IMR-90 (cell line): ENCODE measurements around the gene IL3RA. TPM values are rescaled to one million over a fixed set of nuclear protein-coding genes. Genes with fewer than 3 reads are reported as not detected.
A peak's percentile ranks its signal among the peaks of the same experiment; 100 is the strongest.

Source experiments
- ATAC-seq: fragments of 200-7000 bp; cut with Tn5 transposase; 2 replicates; pipeline ENCODE4 v1.9.1; 2020; ENCODE audit warnings: low read depth, mild to moderate bottlenecking, moderate library complexity
- BruUV-seq: library from RNA; stranded (reverse); fragments of 400-500 nt; replicated peaks from 2 replicates; lab custom pipeline; 2021; lab: Mats Ljungman, UMichigan
- CTCF ChIA-PET: fragments of 300-600 bp; formaldehyde crosslinking; extraction: SDS; loops from one replicate; lab custom pipeline; 2021; ENCODE audit warnings: antibody characterized with exemption; lab: Yijun Ruan, JAX
- POLR2A ChIA-PET: fragments of 300-600 bp; sonication (Branson Sonifier 250); formaldehyde crosslinking; loops from one replicate; lab custom pipeline; 2022; ENCODE audit warnings: antibody characterized with exemption; ENCODE audit not compliant: unreplicated experiment; lab: Charles Lee
- DNase-seq: peaks from one replicate; pipeline ENCODE4 v3.0.0; 2013
- H2AFZ ChIP-seq: replicated peaks from 2 replicates; pipeline ENCODE3; 2013; ENCODE audit warnings: low read length, mild to moderate bottlenecking; ENCODE audit not compliant: poor library complexity
- H2AK5ac ChIP-seq: 2 replicates; pipeline ENCODE4 v1.6.1; 2013; ENCODE audit warnings: low read depth, low read length, inconsistent platforms
- H2AK9ac ChIP-seq: replicated peaks from 2 replicates; pipeline ENCODE3; 2013; ENCODE audit warnings: mild to moderate bottlenecking, low read depth, low read length, moderate library complexity; ENCODE audit not compliant: poor library complexity
- H2BK120ac ChIP-seq: 2 replicates; pipeline ENCODE4 v1.6.1; 2013; ENCODE audit warnings: low read depth, low read length, inconsistent platforms
- H2BK15ac ChIP-seq: 3 replicates; pipeline ENCODE4 v1.6.1; 2013; ENCODE audit warnings: low read depth, low read length, inconsistent platforms
- H2BK20ac ChIP-seq: 2 replicates; pipeline ENCODE4 v1.6.1; 2013; ENCODE audit warnings: low read depth, mild to moderate bottlenecking, inconsistent platforms, low read length, moderate library complexity
- H2BK5ac ChIP-seq: 2 replicates; pipeline ENCODE4 v1.6.1; 2013; ENCODE audit warnings: mild to moderate bottlenecking, low read depth, low read length, inconsistent platforms; ENCODE audit not compliant: poor library complexity, severe bottlenecking
- H3K14ac ChIP-seq: replicated peaks from 2 replicates; pipeline ENCODE4 v1.6.1; 2013; ENCODE audit warnings: low read depth, low read length, inconsistent platforms
- H3K18ac ChIP-seq: 2 replicates; pipeline ENCODE4 v1.6.1; 2013; ENCODE audit warnings: low read depth, low read length, control low read depth
- H3K23ac ChIP-seq: 2 replicates; pipeline ENCODE4 v1.6.1; 2013; ENCODE audit warnings: low read depth, low read length, inconsistent platforms
- H3K27ac ChIP-seq: 2 replicates; pipeline ENCODE4 v1.5.1; 2013; ENCODE audit warnings: mild to moderate bottlenecking, control low read depth, low read length; ENCODE audit not compliant: insufficient read depth
- H3K27me3 ChIP-seq: 2 replicates; pipeline ENCODE4 v1.6.1; 2013; ENCODE audit warnings: low read length; ENCODE audit not compliant: control insufficient read depth, insufficient read depth
- H3K36me3 ChIP-seq: 2 replicates; pipeline ENCODE4 v1.6.1; 2013; ENCODE audit warnings: low read length, mixed read lengths; ENCODE audit not compliant: control insufficient read depth, insufficient read depth
- H3K4ac ChIP-seq: 2 replicates; pipeline ENCODE4 v1.6.1; 2013; ENCODE audit warnings: low read depth, low read length, inconsistent platforms
- H3K4me1 ChIP-seq: 2 replicates; pipeline ENCODE4 v1.6.1; 2013; ENCODE audit warnings: low read length, mixed read lengths; ENCODE audit not compliant: control insufficient read depth, insufficient read depth
- H3K4me2 ChIP-seq: 2 replicates; pipeline ENCODE4 v1.6.1; 2013; ENCODE audit warnings: low read depth, mild to moderate bottlenecking, control low read depth, low read length, moderate library complexity
- H3K4me3 ChIP-seq: 2 replicates; pipeline ENCODE4 v1.5.1; 2013; ENCODE audit warnings: low read depth, mild to moderate bottlenecking, control low read depth, low read length, moderate library complexity; ENCODE audit not compliant: insufficient read depth
- H3K56ac ChIP-seq: 2 replicates; pipeline ENCODE4 v1.6.1; 2013; ENCODE audit warnings: low read length, inconsistent platforms; ENCODE audit not compliant: insufficient read depth; ENCODE audit errors: extremely low read depth
- H3K79me1 ChIP-seq, 2 experiments: 2 replicates each; pipeline ENCODE4 v1.6.1; 2013; ENCODE audit warnings: low read length in 2 of 2, inconsistent platforms in 1 of 2, low read depth in 1 of 2
- H3K9ac ChIP-seq: 2 replicates; pipeline ENCODE4 v1.6.1; 2013; ENCODE audit warnings: low read depth, low read length, control low read depth
- H3K9me1 ChIP-seq: 2 replicates; pipeline ENCODE4 v1.6.1; 2013; ENCODE audit warnings: low read length, inconsistent platforms; ENCODE audit not compliant: insufficient read depth
- H3K9me3 ChIP-seq: 2 replicates; pipeline ENCODE4 v1.6.1; 2013; ENCODE audit warnings: low read length; ENCODE audit not compliant: control insufficient read depth, insufficient read depth
- H4K20me1 ChIP-seq: 2 replicates; pipeline ENCODE4 v1.6.1; 2013; ENCODE audit warnings: low read length, inconsistent platforms; ENCODE audit not compliant: insufficient read depth
- H4K5ac ChIP-seq: 2 replicates; pipeline ENCODE4 v1.6.1; 2013; ENCODE audit warnings: mild to moderate bottlenecking, low read depth, low read length, control low read depth
- H4K8ac ChIP-seq, 2 experiments: 2 replicates each; pipeline ENCODE4 v1.6.1; 2013; ENCODE audit warnings: low read depth in 2 of 2, low read length in 2 of 2, control low read depth in 1 of 2, inconsistent platforms in 1 of 2
- H4K91ac ChIP-seq: 2 replicates; pipeline ENCODE4 v1.6.1; 2013; ENCODE audit warnings: low read depth, low read length, inconsistent platforms; ENCODE audit not compliant: insufficient read depth
- BHLHE40 ChIP-seq: fragments of 150-350 bp; IDR thresholded peaks from 2 replicates; pipeline ENCODE4 v1.6.1; 2016; ENCODE audit warnings: mild to moderate bottlenecking, low read depth, low read length
- CEBPB ChIP-seq: IDR thresholded peaks from 2 replicates; pipeline ENCODE4 v1.6.1; 2012; ENCODE audit warnings: low read depth, low read length, improper control_type of control experiment
- CHD1 ChIP-seq: IDR thresholded peaks from 2 replicates; pipeline ENCODE4 v1.6.1; 2012; ENCODE audit warnings: low read depth, low read length, improper control_type of control experiment
- FOS ChIP-seq: fragments of 150-350 bp; IDR thresholded peaks from 2 replicates; pipeline ENCODE4 v1.6.1; 2016; ENCODE audit warnings: low read depth, low read length
- MAFK ChIP-seq: IDR thresholded peaks from 2 replicates; pipeline ENCODE4 v1.6.1; 2012; ENCODE audit warnings: low read depth, low read length, improper control_type of control experiment
- MAZ ChIP-seq: IDR thresholded peaks from 2 replicates; pipeline ENCODE4 v1.6.1; 2012; ENCODE audit warnings: low read depth, mild to moderate bottlenecking, low read length, improper control_type of control experiment, moderate library complexity, borderline replicate concordance
- MXI1 ChIP-seq: IDR thresholded peaks from 2 replicates; pipeline ENCODE4 v1.6.1; 2012; ENCODE audit warnings: low read depth, mild to moderate bottlenecking, low read length, moderate library complexity, borderline replicate concordance
- NFE2L2 ChIP-seq: fragments of 150-350 bp; IDR thresholded peaks from 2 replicates; pipeline ENCODE4 v1.6.1; 2016; ENCODE audit warnings: low read depth, mild to moderate bottlenecking, low read length
- POLR2A ChIP-seq: IDR thresholded peaks from 2 replicates; pipeline ENCODE4 v1.6.1; 2012; ENCODE audit warnings: mild to moderate bottlenecking, low read depth, low read length
- RAD21 ChIP-seq: IDR thresholded peaks from 2 replicates; pipeline ENCODE4 v1.6.1; 2012; ENCODE audit warnings: low read length, improper control_type of control experiment
- RCOR1 ChIP-seq: IDR thresholded peaks from 2 replicates; pipeline ENCODE4 v1.6.1; 2012; ENCODE audit warnings: mild to moderate bottlenecking, low read length, improper control_type of control experiment; ENCODE audit not compliant: insufficient replicate concordance
- RFX5 ChIP-seq: IDR thresholded peaks from 2 replicates; pipeline ENCODE4 v1.8.0; 2012; ENCODE audit warnings: low read depth, mild to moderate bottlenecking, low read length, moderate library complexity
- SMC3 ChIP-seq: fragments of 150-350 bp; IDR thresholded peaks from 2 replicates; pipeline ENCODE4 v1.6.1; 2016; ENCODE audit warnings: low read depth, mild to moderate bottlenecking, antibody characterized with exemption, low read length, moderate library complexity
- WGBS, 2 experiments: methylation state at CpG; one replicate each; pipeline versions ENCODE4 v1.1.5 to v1.1.7; 2013; ENCODE audit warnings: missing lambda C conversion rate in 2 of 2; ENCODE audit not compliant: insufficient read length in 1 of 2; ENCODE audit errors: extremely low coverage in 2 of 2; 5-methylcytosine and 5-hydroxymethylcytosine counted together
- dilution Hi-C: fragments of 300-500 bp; cut with HindIII; formaldehyde crosslinking; loops from one replicate; pipeline ENCODE4 v1.14.3; 2018; ENCODE audit warnings: low sequenced_read_pairs; ENCODE audit not compliant: unreplicated experiment
- in situ Hi-C: fragments of 300-500 bp; cut with MboI; formaldehyde crosslinking; loops from 3 replicates; pipeline ENCODE4 v1.14.3; 2019; ENCODE audit warnings: low sequenced_read_pairs, inconsistent platforms, mixed read lengths
- intact Hi-C: fragments of 100-400 bp; cut with micrococcal nuclease; formaldehyde crosslinking; loops from 2 replicates; pipeline ENCODE4 v1.10.0; 2022
- polyA plus RNA-seq, 3 experiments: library from polyadenylated mRNA; depleted of rRNA; stranded (reverse); fragments of >200 nt; gene quantifications; 2 replicates each; pipeline ENCODE4 v1.2.3, GENCODE V29; 2012; ENCODE audit warnings: low replicate concordance in 1 of 3
- total RNA-seq: library from RNA; depleted of rRNA; stranded (reverse); fragments of >200 nt; gene quantifications from 2 replicates; pipeline ENCODE4 v1.2.3, GENCODE V29; 2012
- TF ChIP-seq, protein P1 (sequence below): fragments of 150-350 bp; IDR thresholded peaks from 2 replicates; pipeline ENCODE4 v1.6.1; 2016; ENCODE audit warnings: low read depth, mild to moderate bottlenecking, low read length, moderate library complexity, borderline replicate concordance
- TF ChIP-seq, protein P2 (sequence below): fragments of 150-350 bp; IDR thresholded peaks from 2 replicates; pipeline ENCODE4 v1.6.1; 2017; ENCODE audit warnings: mild to moderate bottlenecking, antibody characterized with exemption, low read length, low read depth
- TF ChIP-seq, protein P3 (sequence below): conservative IDR thresholded peaks from 2 replicates; pipeline ENCODE4 v1.5.1; 2012; ENCODE audit warnings: mild to moderate bottlenecking, low read depth, low read length, improper control_type of control experiment

The IL3RA gene
- total and polyA plus RNA-seq, 2 of the 4 experiments (the other 2 are of a cell fraction): not detected

DNA sequence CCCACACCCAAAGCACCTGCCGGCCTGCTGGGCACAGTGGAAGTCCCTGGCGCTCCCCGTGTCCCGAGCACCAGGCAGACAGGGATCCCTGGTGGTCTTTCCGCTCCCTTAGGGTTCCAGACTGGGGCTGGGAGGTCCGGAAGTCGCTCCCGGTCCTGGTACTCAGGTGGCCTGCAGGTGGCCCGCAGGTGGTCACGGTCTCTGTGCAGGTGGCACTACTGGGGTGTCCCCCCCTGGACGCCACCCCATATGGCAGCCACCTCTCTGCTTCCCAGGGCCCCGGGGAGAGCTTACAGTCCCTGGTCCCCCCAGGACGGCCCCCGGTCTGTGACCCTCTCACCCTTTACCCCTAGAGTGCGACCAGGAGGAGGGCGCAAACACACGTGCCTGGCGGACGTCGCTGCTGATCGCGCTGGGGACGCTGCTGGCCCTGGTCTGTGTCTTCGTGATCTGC, 41.7 kb downstream of the IL3RA start:
- Histone ChIP-seq H3K4me2 (no peak overlapping the region), H2AK5ac (no peak overlapping the region), H2BK120ac (no peak overlapping the region), H3K27me3 (no peaks in the 10 kb centered on the region), H3K79me1 (no peaks in the 10 kb centered on the region), H2BK15ac (no peak overlapping the region), H2BK20ac (no peak overlapping the region), H3K9me1 (no peaks in the 10 kb centered on the region), H3K4me1 (peaks cover 1% of the 10 kb centered on the region; the same call in 1 of the 2 replicates), H2AK9ac (no peak overlapping the region), H3K4ac (no peak overlapping the region), H3K18ac (no peak overlapping the region), H3K9ac (no peak overlapping the region), H3K27ac (no peak overlapping the region), H2BK5ac (no peak overlapping the region), H3K4me3 (no peak overlapping the region), H4K20me1 (peaks cover 5% of the 10 kb centered on the region; the same call in 1 of the 2 replicates), H3K9me3 (no peaks in the 10 kb centered on the region), H3K36me3 (0 out of 2 replicates have a peak, but pooled peaks cover under 1% of the 10 kb centered on the region), H2AFZ (peak overlapping the region; percentile 43), H3K23ac (no peak overlapping the region), H3K14ac (no peak overlapping the region), H4K91ac (no peak overlapping the region), H4K5ac (no peak overlapping the region), H3K56ac (no peak overlapping the region), H4K8ac (no peak overlapping the region)
- POLR2A ChIA-PET: no interaction called here
- 91% methylated on average over 8 of the region's 24 CpGs; no CpG with 5 or more reads in 1 of the 2 experiments for WGBS, 2 experiments
- no peak for TF ChIP-seq MXI1
- no peak for TF ChIP-seq BHLHE40
- no peak for TF ChIP-seq NFE2L2
- TF ChIP-seq, protein P1, sequence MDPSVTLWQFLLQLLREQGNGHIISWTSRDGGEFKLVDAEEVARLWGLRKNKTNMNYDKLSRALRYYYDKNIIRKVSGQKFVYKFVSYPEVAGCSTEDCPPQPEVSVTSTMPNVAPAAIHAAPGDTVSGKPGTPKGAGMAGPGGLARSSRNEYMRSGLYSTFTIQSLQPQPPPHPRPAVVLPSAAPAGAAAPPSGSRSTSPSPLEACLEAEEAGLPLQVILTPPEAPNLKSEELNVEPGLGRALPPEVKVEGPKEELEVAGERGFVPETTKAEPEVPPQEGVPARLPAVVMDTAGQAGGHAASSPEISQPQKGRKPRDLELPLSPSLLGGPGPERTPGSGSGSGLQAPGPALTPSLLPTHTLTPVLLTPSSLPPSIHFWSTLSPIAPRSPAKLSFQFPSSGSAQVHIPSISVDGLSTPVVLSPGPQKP: no peak
- no peak for TF ChIP-seq MAZ
- no peak for TF ChIP-seq MAFK
- no peak for TF ChIP-seq SMC3
- TF ChIP-seq FOS: no peak
- no peak for TF ChIP-seq RAD21
- TF ChIP-seq, protein P2, sequence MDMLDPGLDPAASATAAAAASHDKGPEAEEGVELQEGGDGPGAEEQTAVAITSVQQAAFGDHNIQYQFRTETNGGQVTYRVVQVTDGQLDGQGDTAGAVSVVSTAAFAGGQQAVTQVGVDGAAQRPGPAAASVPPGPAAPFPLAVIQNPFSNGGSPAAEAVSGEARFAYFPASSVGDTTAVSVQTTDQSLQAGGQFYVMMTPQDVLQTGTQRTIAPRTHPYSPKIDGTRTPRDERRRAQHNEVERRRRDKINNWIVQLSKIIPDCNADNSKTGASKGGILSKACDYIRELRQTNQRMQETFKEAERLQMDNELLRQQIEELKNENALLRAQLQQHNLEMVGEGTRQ: no peak
- TF ChIP-seq RFX5: no peak
- no peak for TF ChIP-seq RCOR1
- TF ChIP-seq CHD1: no peak
- TF ChIP-seq, protein P3, sequence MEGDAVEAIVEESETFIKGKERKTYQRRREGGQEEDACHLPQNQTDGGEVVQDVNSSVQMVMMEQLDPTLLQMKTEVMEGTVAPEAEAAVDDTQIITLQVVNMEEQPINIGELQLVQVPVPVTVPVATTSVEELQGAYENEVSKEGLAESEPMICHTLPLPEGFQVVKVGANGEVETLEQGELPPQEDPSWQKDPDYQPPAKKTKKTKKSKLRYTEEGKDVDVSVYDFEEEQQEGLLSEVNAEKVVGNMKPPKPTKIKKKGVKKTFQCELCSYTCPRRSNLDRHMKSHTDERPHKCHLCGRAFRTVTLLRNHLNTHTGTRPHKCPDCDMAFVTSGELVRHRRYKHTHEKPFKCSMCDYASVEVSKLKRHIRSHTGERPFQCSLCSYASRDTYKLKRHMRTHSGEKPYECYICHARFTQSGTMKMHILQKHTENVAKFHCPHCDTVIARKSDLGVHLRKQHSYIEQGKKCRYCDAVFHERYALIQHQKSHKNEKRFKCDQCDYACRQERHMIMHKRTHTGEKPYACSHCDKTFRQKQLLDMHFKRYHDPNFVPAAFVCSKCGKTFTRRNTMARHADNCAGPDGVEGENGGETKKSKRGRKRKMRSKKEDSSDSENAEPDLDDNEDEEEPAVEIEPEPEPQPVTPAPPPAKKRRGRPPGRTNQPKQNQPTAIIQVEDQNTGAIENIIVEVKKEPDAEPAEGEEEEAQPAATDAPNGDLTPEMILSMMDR: no peak
- no peak for TF ChIP-seq CEBPB
- TF ChIP-seq POLR2A: no peak
- intact Hi-C loops: no loop called here
- dilution Hi-C loops: no loop called here
- in situ Hi-C loops: no loop called here
- DNase-seq (no peak), ATAC-seq (no peak)
- BruUV-seq: no TSS peak
- CTCF ChIA-PET: no interaction called here
